ENCODE measurements around the gene THAP6.

THAP6 gene

DNA sequence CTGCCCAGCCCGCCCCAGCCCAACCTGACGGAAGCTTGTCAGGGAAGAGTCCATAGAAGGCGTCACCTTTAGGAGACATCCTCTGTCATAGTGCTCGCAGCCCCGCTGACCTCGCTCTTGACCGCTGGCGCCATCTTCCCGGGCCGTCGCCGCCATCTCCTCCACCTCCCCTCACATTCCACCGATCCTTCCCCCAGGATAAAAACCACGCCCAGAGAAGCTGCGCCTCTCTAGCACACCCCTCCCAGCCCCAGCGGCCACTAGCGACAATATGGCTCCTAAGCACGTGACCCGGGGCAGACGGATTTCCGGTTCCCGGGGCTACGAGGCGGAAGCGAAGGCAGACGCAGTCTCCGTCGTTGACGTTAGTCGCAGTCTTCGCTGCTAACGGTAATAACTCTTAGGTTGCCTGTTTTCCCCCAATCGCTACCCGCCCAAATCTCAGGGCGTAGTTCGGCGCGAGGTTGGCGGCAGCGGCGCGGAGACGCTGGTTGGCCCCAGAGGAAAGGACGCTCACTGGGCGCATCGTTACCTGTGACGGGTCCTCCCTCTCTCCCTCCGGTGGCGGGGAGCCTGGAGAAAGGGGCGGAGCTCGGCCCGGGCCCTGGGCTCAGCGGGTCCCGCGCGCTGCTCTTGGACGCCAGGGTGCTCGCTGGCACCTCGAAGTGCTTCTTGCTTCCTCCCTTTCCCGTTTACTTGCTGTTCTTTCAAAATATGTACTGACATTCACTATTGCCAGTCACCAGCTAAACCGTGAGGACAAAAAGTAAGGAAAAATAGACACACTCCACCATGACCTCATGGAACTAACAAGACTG, at the start of gene THAP6, which contains the start of gene RCHY1:
Gene THAP6 (plus strand): TSS at position 343 of the 818 bp plus-strand sequence. CDS start 980 bp downstream, outside the sequence.
Gene RCHY1 (minus strand): TSS at position 273 of the 818 bp plus-strand sequence. CDS start 117 bp downstream, at position 156.
- Histone ChIP-seq H3K27ac (ENCODE audit: low read length) (peak within 1 kb of the TSS; percentile 92), H3K4me2 (ENCODE audit: insufficient read depth, low read length) (peak within 1 kb of the TSS; percentile 95), H3K9me3 (ENCODE audit: insufficient read depth, low read length, severe bottlenecking) (no peaks in the 10 kb centered on the region), H3K4me3 (ENCODE audit: low read depth in 1 of 2, low read length in 2 of 2) (peak within 1 kb of the TSS; percentile 91 to 95), H3K36me3 (ENCODE audit: insufficient read depth, low read length) (peaks cover 23% of the 10 kb centered on the region), H2AFZ (ENCODE audit: low read depth, low read length) (peak within 1 kb of the TSS; percentile 80), H3K27me3 (ENCODE audit: insufficient read depth, low read length, poor library complexity) (no peaks in the 10 kb centered on the region), H3K4me1 (ENCODE audit: insufficient read depth, low read length) (peaks cover 61% of the 10 kb centered on the region), H3K9ac (ENCODE audit: low read depth, low read length) (peak within 1 kb of the TSS; percentile 74), H3K79me2 (ENCODE audit: insufficient read depth, low read length) (peaks cover 64% of the 10 kb centered on the region), H4K20me1 (ENCODE audit: insufficient read depth, low read length) (no peaks in the 10 kb centered on the region)
- peak; percentile 93 for ATAC-seq (ENCODE audit: insufficient read depth, low read depth)
- TF ChIP-seq, protein P1, sequence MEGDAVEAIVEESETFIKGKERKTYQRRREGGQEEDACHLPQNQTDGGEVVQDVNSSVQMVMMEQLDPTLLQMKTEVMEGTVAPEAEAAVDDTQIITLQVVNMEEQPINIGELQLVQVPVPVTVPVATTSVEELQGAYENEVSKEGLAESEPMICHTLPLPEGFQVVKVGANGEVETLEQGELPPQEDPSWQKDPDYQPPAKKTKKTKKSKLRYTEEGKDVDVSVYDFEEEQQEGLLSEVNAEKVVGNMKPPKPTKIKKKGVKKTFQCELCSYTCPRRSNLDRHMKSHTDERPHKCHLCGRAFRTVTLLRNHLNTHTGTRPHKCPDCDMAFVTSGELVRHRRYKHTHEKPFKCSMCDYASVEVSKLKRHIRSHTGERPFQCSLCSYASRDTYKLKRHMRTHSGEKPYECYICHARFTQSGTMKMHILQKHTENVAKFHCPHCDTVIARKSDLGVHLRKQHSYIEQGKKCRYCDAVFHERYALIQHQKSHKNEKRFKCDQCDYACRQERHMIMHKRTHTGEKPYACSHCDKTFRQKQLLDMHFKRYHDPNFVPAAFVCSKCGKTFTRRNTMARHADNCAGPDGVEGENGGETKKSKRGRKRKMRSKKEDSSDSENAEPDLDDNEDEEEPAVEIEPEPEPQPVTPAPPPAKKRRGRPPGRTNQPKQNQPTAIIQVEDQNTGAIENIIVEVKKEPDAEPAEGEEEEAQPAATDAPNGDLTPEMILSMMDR (IDR thresholded peaks at IDR 0.05; ENCODE audit: borderline replicate concordance, extremely low read depth, low read length, poor library complexity, severe bottlenecking): no peak
- TF ChIP-seq EZH2 (IDR thresholded peaks at IDR 0.05; ENCODE audit: borderline replicate concordance, low read depth, low read length, severe bottlenecking): no peak
- peak; percentile 94 for DNase-seq

GRCh38 chr4:75469896-75470295, 44.4 kb upstream of the THAP6 start:
- Histone ChIP-seq H3K27ac (ENCODE audit: low read length) (no peak overlapping the region), H3K27me3 (ENCODE audit: insufficient read depth, low read length, poor library complexity) (no peaks in the 10 kb centered on the region), H2AFZ (ENCODE audit: low read depth, low read length) (no peak overlapping the region), H3K4me1 (ENCODE audit: insufficient read depth, low read length) (no peaks in the 10 kb centered on the region), H3K4me3 (ENCODE audit: low read depth in 1 of 2, low read length in 2 of 2) (no peak overlapping the region), H3K9me3 (ENCODE audit: insufficient read depth, low read length, severe bottlenecking) (no peaks in the 10 kb centered on the region), H3K9ac (ENCODE audit: low read depth, low read length) (no peak overlapping the region), H3K36me3 (ENCODE audit: insufficient read depth, low read length) (no peaks in the 10 kb centered on the region), H4K20me1 (ENCODE audit: insufficient read depth, low read length) (no peaks in the 10 kb centered on the region), H3K79me2 (ENCODE audit: insufficient read depth, low read length) (no peaks in the 10 kb centered on the region), H3K4me2 (ENCODE audit: insufficient read depth, low read length) (no peak overlapping the region)
- no peak for TF ChIP-seq EZH2 (IDR thresholded peaks at IDR 0.05; ENCODE audit: borderline replicate concordance, low read depth, low read length, severe bottlenecking)
- TF ChIP-seq, protein P1 (IDR thresholded peaks at IDR 0.05; ENCODE audit: borderline replicate concordance, extremely low read depth, low read length, poor library complexity, severe bottlenecking): no peak
- DNase-seq (no peak), ATAC-seq (ENCODE audit: insufficient read depth, low read depth) (no peak)

GRCh38 chr4:75470738-75471137, 43.5 kb upstream of the THAP6 start:
- H3K4me1 ChIP-seq (ENCODE audit: insufficient read depth, low read length): no peaks in the 10 kb centered on the region
- H3K27me3 ChIP-seq (ENCODE audit: insufficient read depth, low read length, poor library complexity): no peaks in the 10 kb centered on the region
- no peaks in the 10 kb centered on the region for H4K20me1 ChIP-seq (ENCODE audit: insufficient read depth, low read length)
- H3K4me3 ChIP-seq (ENCODE audit: low read depth in 1 of 2, low read length in 2 of 2): no peak overlapping the region
- no peak overlapping the region for H3K4me2 ChIP-seq (ENCODE audit: insufficient read depth, low read length)
- H3K9me3 ChIP-seq (ENCODE audit: insufficient read depth, low read length, severe bottlenecking): no peaks in the 10 kb centered on the region
- TF ChIP-seq, protein P1 (IDR thresholded peaks at IDR 0.05; ENCODE audit: borderline replicate concordance, extremely low read depth, low read length, poor library complexity, severe bottlenecking): no peak
- TF ChIP-seq EZH2 (IDR thresholded peaks at IDR 0.05; ENCODE audit: borderline replicate concordance, low read depth, low read length, severe bottlenecking): no peak
- no peak overlapping the region for H3K27ac ChIP-seq (ENCODE audit: low read length)
- ATAC-seq (ENCODE audit: insufficient read depth, low read depth): no peak
- no peak for DNase-seq
- H3K9ac ChIP-seq (ENCODE audit: low read depth, low read length): no peak overlapping the region
- H3K36me3 ChIP-seq (ENCODE audit: insufficient read depth, low read length): no peaks in the 10 kb centered on the region
- H2AFZ ChIP-seq (ENCODE audit: low read depth, low read length): no peak overlapping the region
- no peaks in the 10 kb centered on the region for H3K79me2 ChIP-seq (ENCODE audit: insufficient read depth, low read length)

All from DND-41 (cell line).